Sigmoid colon (tissue), 7 donors: ENCODE data around the gene EMX2. TPM values are rescaled to one million over a fixed set of nuclear protein-coding genes. Genes with fewer than 3 reads are reported as not detected.

Experiments used
- DNase-seq: peaks from one replicate; pipeline ENCODE4 v3.0.0-alpha.2; 2019
- H3K27ac ChIP-seq, 4 donors: fragments of 200-600 bp; sonication (generic); one replicate each; pipeline ENCODE4 v1.5.1; 2016 to 2019; ENCODE audit warnings: mild to moderate bottlenecking in 1 of 4
- H3K27me3 ChIP-seq, 3 donors: fragments of 200-600 bp; sonication (generic); one replicate each; pipeline ENCODE4 v1.5.1; 2019; ENCODE audit warnings: mild to moderate bottlenecking in 1 of 3
- H3K36me3 ChIP-seq, 4 donors: fragments of 200-600 bp; sonication (generic); one replicate each; pipeline ENCODE4 v1.5.1; 2016 to 2019
- H3K4me1 ChIP-seq, 4 donors: fragments of 200-600 bp; sonication (generic); one replicate each; pipeline ENCODE4 v1.5.1; 2017 to 2019
- H3K4me3 ChIP-seq, 4 donors: fragments of 200-600 bp; sonication (generic); one replicate each; pipeline ENCODE4 v1.5.1; 2017 to 2019; ENCODE audit warnings: mild to moderate bottlenecking in 2 of 4, moderate library complexity in 1 of 4
- H3K9me3 ChIP-seq, 4 donors: fragments of 200-600 bp in 3 of 4; sonication (generic) in 3 of 4; one replicate each; pipeline versions ENCODE4 v1.5.1 to v1.6.1; 2013 to 2019
- CTCF ChIP-seq, 4 experiments: fragments of 450-650 bp in 3 of 4; fragments of 200-600 bp in 1 of 4; IDR thresholded peaks; one replicate each; pipeline ENCODE4 v1.5.1; 2016 to 2019; ENCODE audit warnings: antibody characterized with exemption in 4 of 4, mild to moderate bottlenecking in 3 of 4, moderate library complexity in 2 of 4
- EP300 ChIP-seq, 4 donors: sonication (generic); formaldehyde crosslinking; IDR thresholded peaks; one replicate each; pipeline ENCODE4 v1.6.1; 2017; ENCODE audit warnings: antibody characterized with exemption in 4 of 4
- POLR2A ChIP-seq, 2 donors: fragments of 450-650 bp; IDR thresholded peaks; one replicate each; pipeline ENCODE4 v1.6.1; 2016; ENCODE audit warnings: antibody characterized with exemption in 2 of 2, mild to moderate bottlenecking in 2 of 2, moderate library complexity in 2 of 2
- POLR2AphosphoS5 ChIP-seq, 4 donors: sonication (generic); formaldehyde crosslinking; IDR thresholded peaks; one replicate each; pipeline ENCODE4 v1.6.1; 2017; ENCODE audit warnings: antibody characterized with exemption in 4 of 4
- WGBS, 2 donors: extraction: QIAGEN DNeasy Blood & Tissue Kit; methylation state at CpG; one replicate each; pipeline ENCODE4 v1.1.7; 2013; 5-methylcytosine and 5-hydroxymethylcytosine counted together
- intact Hi-C: fragments of 100-400 bp; cut with DNase I; formaldehyde crosslinking; loops from one replicate; pipeline ENCODE4 v1.15.1; 2023
- polyA plus RNA-seq, 3 donors: library from polyadenylated mRNA; stranded (reverse); fragments of 200-250 nt; gene quantifications; one replicate each; pipeline ENCODE4 v1.2.3, GENCODE V29; 2013
- total RNA-seq, 4 donors: library from RNA; depleted of rRNA; stranded (reverse); fragments of >200 nt; gene quantifications; one replicate each; pipeline ENCODE4 v1.1.0, GENCODE V29; 2016
- donor health status: healthy with polysubstance abuse.
- donor health status: Bipolar disorder and iron deficiency.
- donor health status: healthy.

The EMX2 gene
- total and polyA plus RNA-seq, 7 donors: 0.36 TPM; not detected in 6

- no peaks in the 10 kb centered on the region for H3K9me3 ChIP-seq
- TF ChIP-seq CTCF (IDR thresholded peaks at IDR 0.05): no peak
- no peak for TF ChIP-seq POLR2A (IDR thresholded peaks at IDR 0.05)
- TF ChIP-seq EP300 (IDR thresholded peaks at IDR 0.05): no peak
- TF ChIP-seq POLR2AphosphoS5 (IDR thresholded peaks at IDR 0.05): no peak
- intact Hi-C loops: no loop called here
- H3K27me3 ChIP-seq: peaks cover 0 to 6% (median 0%) of the 10 kb centered on the region in 3 donors
- H3K4me3 ChIP-seq: no peak overlapping the region
- H3K4me1 ChIP-seq: no peaks in the 10 kb centered on the region
- no peaks in the 10 kb centered on the region for H3K36me3 ChIP-seq
- DNase-seq: no peak
- H3K27ac ChIP-seq: no peak overlapping the region
- WGBS, 2 donors: 62 to 63% methylated on average over 5 of the region's 5 CpGs
Measured at GRCh38 chr10:117514971-117515370, 27.6 kb upstream of the EMX2 start.

- intact Hi-C loops: no loop called here
- Histone ChIP-seq H3K27me3 (peaks cover 0 to 19% (median 0%) of the 10 kb centered on the region in 3 donors), H3K27ac (no peak overlapping the region), H3K4me3 (no peak overlapping the region), H3K9me3 (no peaks in the 10 kb centered on the region), H3K36me3 (no peaks in the 10 kb centered on the region), H3K4me1 (no peaks in the 10 kb centered on the region)
- DNase-seq: no peak
- TF ChIP-seq EP300 (IDR thresholded peaks at IDR 0.05): no peak
- no peak for TF ChIP-seq POLR2AphosphoS5 (IDR thresholded peaks at IDR 0.05)
- TF ChIP-seq POLR2A (IDR thresholded peaks at IDR 0.05): no peak
- no peak for TF ChIP-seq CTCF (IDR thresholded peaks at IDR 0.05)
- WGBS, 2 donors: 91 to 93% methylated on average over 6 of the region's 6 CpGs
Measured at GRCh38 chr10:117516681-117517080, 25.9 kb upstream of the EMX2 start.

GRCh38 chr10:117518246-117518645, 24.3 kb upstream of the EMX2 start:
- H3K27me3 ChIP-seq: peaks cover 0 to 26% (median 0%) of the 10 kb centered on the region in 3 donors
- DNase-seq: no peak
- no peak overlapping the region for H3K27ac ChIP-seq
- H3K36me3 ChIP-seq: no peaks in the 10 kb centered on the region
- H3K4me3 ChIP-seq: no peak overlapping the region
- intact Hi-C loops: no loop called here
- no peak for TF ChIP-seq CTCF (IDR thresholded peaks at IDR 0.05)
- no peak for TF ChIP-seq POLR2AphosphoS5 (IDR thresholded peaks at IDR 0.05)
- no peak for TF ChIP-seq POLR2A (IDR thresholded peaks at IDR 0.05)
- no peak for TF ChIP-seq EP300 (IDR thresholded peaks at IDR 0.05)
- H3K9me3 ChIP-seq: no peaks in the 10 kb centered on the region
- WGBS, 2 donors: 13 to 48% methylated on average over 5 of the region's 5 CpGs
- H3K4me1 ChIP-seq: no peaks in the 10 kb centered on the region

- Histone ChIP-seq H3K4me3 (no peak overlapping the region), H3K27ac (no peak overlapping the region), H3K4me1 (no peaks in the 10 kb centered on the region), H3K9me3 (no peaks in the 10 kb centered on the region), H3K36me3 (no peaks in the 10 kb centered on the region), H3K27me3 (peaks cover 0 to 30% (median 7%) of the 10 kb centered on the region in 3 donors)
- TF ChIP-seq POLR2A (IDR thresholded peaks at IDR 0.05) (no peak), EP300 (IDR thresholded peaks at IDR 0.05) (no peak), CTCF (IDR thresholded peaks at IDR 0.05) (no peak), POLR2AphosphoS5 (IDR thresholded peaks at IDR 0.05) (no peak)
- DNase-seq: no peak
- intact Hi-C loops: no loop called here
- 79 to 82% methylated on average over 8 of the region's 8 CpGs for WGBS, 2 donors
Measured at GRCh38 chr10:117519286-117519685, 23.3 kb upstream of the EMX2 start.

GRCh38 chr10:117519879-117520278, 22.7 kb upstream of the EMX2 start:
- no peaks in the 10 kb centered on the region for H3K9me3 ChIP-seq
- intact Hi-C loops: no loop called here
- TF ChIP-seq POLR2AphosphoS5 (IDR thresholded peaks at IDR 0.05) (no peak), POLR2A (IDR thresholded peaks at IDR 0.05) (no peak), CTCF (IDR thresholded peaks at IDR 0.05) (no peak), EP300 (IDR thresholded peaks at IDR 0.05) (no peak)
- WGBS, 2 donors: 47 to 69% methylated on average over 3 of the region's 3 CpGs
- H3K27ac ChIP-seq: no peak overlapping the region
- H3K27me3 ChIP-seq: peaks cover 0 to 33% (median 7%) of the 10 kb centered on the region in 3 donors
- no peak for DNase-seq
- H3K36me3 ChIP-seq: no peaks in the 10 kb centered on the region
- H3K4me1 ChIP-seq: no peaks in the 10 kb centered on the region
- H3K4me3 ChIP-seq: no peak overlapping the region
